B cell (primary cell): Measurements from ENCODE around the gene XAGE2. TPM values are rescaled to one million over a fixed set of nuclear protein-coding genes. Genes with fewer than 3 reads are reported as not detected.

Experiments
- ATAC-seq: fragments of 200-7000 bp; cut with Tn5 transposase; one replicate; pipeline ENCODE4 v1.10.0; 2021; ENCODE audit warnings: low read depth, mild to moderate bottlenecking, moderate number of reproducible peaks, moderate library complexity
- CTCF ChIA-PET: fragments of 350-600 bp; sonication (Branson Sonifier 250); formaldehyde crosslinking; loops from one replicate; lab custom pipeline; 2021; ENCODE audit warnings: antibody characterized with exemption, inconsistent platforms; lab: Charles Lee
- POLR2A ChIA-PET: fragments of 350-600 bp; sonication (Branson Sonifier 250); formaldehyde crosslinking; loops from one replicate; lab custom pipeline; 2021; ENCODE audit warnings: antibody characterized with exemption; lab: Charles Lee
- DNase-seq: peaks from one replicate; pipeline ENCODE4 v3.0.0; 2013
- H2AFZ ChIP-seq: 2 replicates; pipeline ENCODE4 v1.6.1; 2012; ENCODE audit warnings: mild to moderate bottlenecking, low read depth, low read length; ENCODE audit not compliant: insufficient read depth, poor library complexity, severe bottlenecking
- H3K27ac ChIP-seq, 2 donors: 1 replicate in 1 of 2; 2 replicates in 1 of 2; pipeline ENCODE4 v1.5.1; 2012 to 2013; ENCODE audit warnings: low read length in 2 of 2, mild to moderate bottlenecking in 2 of 2, moderate library complexity in 1 of 2
- H3K27me3 ChIP-seq, 4 experiments: fragments of 200-600 bp in 1 of 4; sonication (generic) in 1 of 4; replicated peaks in 1 of 4; 1 replicate in 2 of 4; 2 replicates in 2 of 4; pipeline versions ENCODE4 v1.6.1 to v1.7.0; 2013 to 2016; ENCODE audit warnings: low read length in 3 of 4, mild to moderate bottlenecking in 2 of 4, mixed read lengths in 1 of 4, moderate library complexity in 1 of 4; ENCODE audit not compliant: insufficient read depth in 4 of 4, control insufficient read depth in 3 of 4; ENCODE audit errors: control extremely low read depth in 1 of 4
- H3K36me3 ChIP-seq, 2 experiments: replicated peaks in 1 of 2; 1 replicate in 1 of 2; 2 replicates in 1 of 2; pipeline versions ENCODE4 v1.6.1 to v1.7.1; 2013; ENCODE audit warnings: low read length in 1 of 2; ENCODE audit not compliant: insufficient read depth in 2 of 2, control insufficient read depth in 1 of 2; ENCODE audit errors: control extremely low read depth in 1 of 2, extremely low read depth in 1 of 2
- H3K4me1 ChIP-seq, 2 donors: fragments of 200-600 bp in 1 of 2; sonication (generic) in 1 of 2; 1 replicate in 1 of 2; 2 replicates in 1 of 2; pipeline versions ENCODE4 v1.5.1 to v1.6.1; 2013 to 2017; ENCODE audit warnings: low read length in 2 of 2; ENCODE audit not compliant: control insufficient read depth in 2 of 2, insufficient read depth in 2 of 2
- H3K4me2 ChIP-seq: replicated peaks from 2 replicates; pipeline ENCODE3; 2012; ENCODE audit warnings: mild to moderate bottlenecking, low read depth, low read length; ENCODE audit not compliant: poor library complexity, severe bottlenecking
- H3K4me3 ChIP-seq, 5 experiments: fragments of 200-600 bp in 1 of 5; sonication (generic) in 1 of 5; 1 replicate in 3 of 5; 2 replicates in 2 of 5; pipeline versions ENCODE4 v1.5.1 to v1.7.0; 2011 to 2016; ENCODE audit warnings: low read length in 4 of 5, mild to moderate bottlenecking in 4 of 5, low read depth in 2 of 5, control low read depth in 1 of 5, moderate library complexity in 1 of 5; ENCODE audit not compliant: insufficient read depth in 1 of 5; ENCODE audit errors: control extremely low read depth in 1 of 5, extremely low read depth in 1 of 5
- H3K79me2 ChIP-seq: fragments of 200-600 bp; sonication (generic); one replicate; pipeline ENCODE4 v1.6.0; 2016; ENCODE audit warnings: low read length; ENCODE audit not compliant: control insufficient read depth, insufficient read depth
- H3K9ac ChIP-seq: fragments of 200-600 bp; sonication (generic); 2 replicates; pipeline ENCODE4 v1.6.1; 2017; ENCODE audit warnings: mild to moderate bottlenecking, low read length, moderate library complexity
- H3K9me3 ChIP-seq, 3 donors: one replicate each; pipeline versions ENCODE4 v1.6.1 to v1.7.1; 2013; ENCODE audit warnings: low read length in 2 of 3; ENCODE audit not compliant: control insufficient read depth in 2 of 3, insufficient read depth in 1 of 3; ENCODE audit errors: control extremely low read depth in 1 of 3
- H4K20me1 ChIP-seq: 2 replicates; pipeline ENCODE4 v1.6.0; 2012; ENCODE audit warnings: mild to moderate bottlenecking, low read length; ENCODE audit not compliant: insufficient read depth, control insufficient read depth, poor library complexity, severe bottlenecking
- H3K27ac Mint-ChIP-seq: one replicate; pipeline ENCODE4 v1.8.0; 2021; ENCODE audit warnings: mixed read lengths
- H3K27me3 Mint-ChIP-seq: one replicate; pipeline ENCODE4 v1.8.0; 2021; ENCODE audit warnings: mixed read lengths
- H3K4me1 Mint-ChIP-seq: one replicate; pipeline ENCODE4 v1.8.0; 2021; ENCODE audit warnings: mixed read lengths
- H3K4me3 Mint-ChIP-seq: one replicate; pipeline ENCODE4 v1.8.0; 2021; ENCODE audit warnings: mixed read lengths
- H3K9me3 Mint-ChIP-seq: one replicate; pipeline ENCODE4 v1.8.0; 2022; ENCODE audit warnings: mixed read lengths; ENCODE audit not compliant: insufficient read depth
- EZH2 ChIP-seq: IDR thresholded peaks from 2 replicates; pipeline ENCODE4 v1.6.1; 2012; ENCODE audit warnings: borderline replicate concordance, low read depth, mild to moderate bottlenecking, moderate library complexity, low read length; ENCODE audit not compliant: insufficient read depth, poor library complexity, severe bottlenecking
- WGBS: methylation state at CpG from one replicate; pipeline ENCODE4 v1.1.5; 2013; ENCODE audit warnings: missing lambda C conversion rate; ENCODE audit not compliant: insufficient coverage; 5-methylcytosine and 5-hydroxymethylcytosine counted together
- intact Hi-C: fragments of 100-400 bp; cut with micrococcal nuclease; formaldehyde crosslinking; loops from one replicate; pipeline ENCODE4 v1.10.0; 2022
- polyA plus RNA-seq: library from polyadenylated mRNA; depleted of rRNA; stranded (reverse); fragments of >200 nt; gene quantifications from 2 replicates; pipeline ENCODE4 v1.2.3, GENCODE V29; 2012
- total RNA-seq, 2 donors: library from RNA; stranded (reverse); fragments of 120-200 nt in 1 of 2; gene quantifications; 1 replicate in 1 of 2; 2 replicates in 1 of 2; pipeline versions ENCODE4 v1.2.3 to v1.2.4, GENCODE V29; 2013 to 2022
- TF ChIP-seq, protein P1 (sequence below): fragments of 200-600 bp; IDR thresholded peaks from one replicate; pipeline ENCODE4 v1.8.0; 2022; ENCODE audit warnings: antibody characterized with exemption, mild to moderate bottlenecking

The XAGE2 gene
- total and polyA plus RNA-seq, 2 donors (not counting 1 experiment from before 2014, with no cell fraction given), result not detected

DNA sequence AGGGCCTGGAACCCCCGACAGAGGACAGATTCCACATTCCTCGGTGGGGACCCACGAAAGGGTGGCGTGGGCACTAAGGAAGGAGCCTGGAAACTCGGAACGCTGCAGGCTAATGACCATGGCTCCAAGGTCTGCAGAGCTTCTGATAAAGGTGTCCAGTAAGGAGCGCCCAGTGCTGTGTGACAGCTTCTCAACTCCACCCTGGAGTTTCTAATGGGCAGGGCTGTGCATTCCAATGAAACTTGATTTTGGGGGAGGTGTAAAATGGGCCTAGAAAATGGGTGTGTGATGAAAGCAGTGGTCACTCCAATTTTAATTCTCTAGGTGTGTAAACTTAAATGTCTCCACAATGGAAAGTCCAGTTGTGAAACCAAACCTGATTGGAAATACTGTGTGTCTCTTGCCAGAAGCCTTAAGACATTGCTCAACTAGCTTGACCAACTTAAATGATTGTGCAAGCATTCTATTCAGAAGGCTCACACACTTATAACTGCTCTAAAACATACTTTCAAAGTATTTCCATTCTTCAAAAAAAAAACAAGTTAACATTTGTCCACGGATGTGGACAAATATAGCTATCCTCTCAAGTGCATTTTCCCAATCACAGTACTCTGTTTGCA lies 52.1 kb downstream of the XAGE2 start:
- WGBS, result 96% methylated on average over 4 of the region's 8 CpGs
- TF ChIP-seq, protein P1, sequence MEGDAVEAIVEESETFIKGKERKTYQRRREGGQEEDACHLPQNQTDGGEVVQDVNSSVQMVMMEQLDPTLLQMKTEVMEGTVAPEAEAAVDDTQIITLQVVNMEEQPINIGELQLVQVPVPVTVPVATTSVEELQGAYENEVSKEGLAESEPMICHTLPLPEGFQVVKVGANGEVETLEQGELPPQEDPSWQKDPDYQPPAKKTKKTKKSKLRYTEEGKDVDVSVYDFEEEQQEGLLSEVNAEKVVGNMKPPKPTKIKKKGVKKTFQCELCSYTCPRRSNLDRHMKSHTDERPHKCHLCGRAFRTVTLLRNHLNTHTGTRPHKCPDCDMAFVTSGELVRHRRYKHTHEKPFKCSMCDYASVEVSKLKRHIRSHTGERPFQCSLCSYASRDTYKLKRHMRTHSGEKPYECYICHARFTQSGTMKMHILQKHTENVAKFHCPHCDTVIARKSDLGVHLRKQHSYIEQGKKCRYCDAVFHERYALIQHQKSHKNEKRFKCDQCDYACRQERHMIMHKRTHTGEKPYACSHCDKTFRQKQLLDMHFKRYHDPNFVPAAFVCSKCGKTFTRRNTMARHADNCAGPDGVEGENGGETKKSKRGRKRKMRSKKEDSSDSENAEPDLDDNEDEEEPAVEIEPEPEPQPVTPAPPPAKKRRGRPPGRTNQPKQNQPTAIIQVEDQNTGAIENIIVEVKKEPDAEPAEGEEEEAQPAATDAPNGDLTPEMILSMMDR, result no peak
- no peak for TF ChIP-seq EZH2
- Histone ChIP-seq H3K27me3 (no peaks in the 10 kb centered on the region), H3K9me3 (no peaks in the 10 kb centered on the region), H3K27ac (no peak overlapping the region), H3K36me3 (no peaks in the 10 kb centered on the region), H4K20me1 (no peaks in the 10 kb centered on the region), H2AFZ (no peak overlapping the region), H3K4me2 (no peak overlapping the region), H3K9ac (no peak overlapping the region), H3K4me1 (no peaks in the 10 kb centered on the region), H3K4me3 (no peak overlapping the region), H3K79me2 (no peaks in the 10 kb centered on the region)
- CTCF ChIA-PET, result no interaction called here
- intact Hi-C loops, result no loop called here
- Mint-ChIP-seq H3K27me3 (peaks cover 7% of the 10 kb centered on the region), H3K27ac (no peak overlapping the region), H3K9me3 (no peaks in the 10 kb centered on the region), H3K4me1 (no peaks in the 10 kb centered on the region), H3K4me3 (no peak overlapping the region)
- POLR2A ChIA-PET, result no interaction called here
- ATAC-seq, result no peak
- no peak for DNase-seq

DNA sequence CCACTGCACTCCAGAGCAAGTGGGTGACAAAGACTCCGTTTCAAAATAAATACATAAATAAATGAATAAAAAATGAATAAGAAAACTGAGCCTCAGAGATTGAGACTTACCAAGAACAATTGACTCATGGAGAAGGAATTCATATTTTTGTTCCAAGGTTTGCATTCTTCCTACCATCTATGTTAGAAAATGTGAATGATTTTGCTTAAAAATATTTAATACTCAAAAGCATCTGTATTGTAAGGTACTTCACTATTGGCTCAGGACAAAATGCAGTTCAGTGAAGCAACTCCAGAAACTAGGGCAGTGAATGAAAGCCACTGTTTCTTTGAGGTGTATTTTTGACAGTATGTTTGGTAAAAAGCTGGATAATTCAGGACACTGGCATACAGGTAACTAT lies 54.1 kb downstream of the XAGE2 start:
- Mint-ChIP-seq H3K9me3 (no peaks in the 10 kb centered on the region), H3K27me3 (no peaks in the 10 kb centered on the region), H3K4me3 (no peak overlapping the region), H3K27ac (no peak overlapping the region), H3K4me1 (no peaks in the 10 kb centered on the region)
- H3K4me1 ChIP-seq, result no peaks in the 10 kb centered on the region
- no peak overlapping the region for H3K9ac ChIP-seq
- intact Hi-C loops, result no loop called here
- H3K27ac ChIP-seq, result no peak overlapping the region
- H3K27me3 ChIP-seq, result no peaks in the 10 kb centered on the region
- no peak overlapping the region for H2AFZ ChIP-seq
- ATAC-seq, result no peak
- H3K36me3 ChIP-seq, result no peaks in the 10 kb centered on the region
- no peak overlapping the region for H3K4me2 ChIP-seq
- H3K79me2 ChIP-seq, result no peaks in the 10 kb centered on the region
- WGBS, result no CpG with 5 or more reads among the region's 1 CpG
- no peak for DNase-seq
- POLR2A ChIA-PET, result no interaction called here
- H3K9me3 ChIP-seq, result no peaks in the 10 kb centered on the region
- no peak overlapping the region for H3K4me3 ChIP-seq
- CTCF ChIA-PET, result no interaction called here
- TF ChIP-seq, protein P1, result no peak
- TF ChIP-seq EZH2, result no peak
- no peaks in the 10 kb centered on the region for H4K20me1 ChIP-seq
